SK-N-SH (cell line): ENCODE results near the gene TP73. TPM values are rescaled to one million over a fixed set of nuclear protein-coding genes. Genes with fewer than 3 reads are reported as not detected.

ENCODE experiments used
- CTCF ChIA-PET: fragments of 300-600, 350-600 bp; formaldehyde crosslinking; extraction: SDS; loops from one replicate; lab custom pipeline; 2021; lab: Yijun Ruan, JAX
- POLR2A ChIA-PET: fragments of 350-600 bp; sonication (Branson Sonifier 250); formaldehyde crosslinking; extraction: SDS; loops from one replicate; lab custom pipeline; 2020; ENCODE audit warnings: antibody characterized with exemption, inconsistent platforms; lab: Yijun Ruan, JAX
- DNase-seq: peaks from one replicate; pipeline ENCODE4 v3.0.0; 2012
- H2AFZ ChIP-seq: fragments of 200-600 bp; sonication (generic); 2 replicates; pipeline ENCODE4 v1.8.1; 2016; ENCODE audit warnings: antibody characterized with exemption, mild to moderate bottlenecking, low read depth
- H3F3A ChIP-seq: fragments of 200-600 bp; sonication (generic); replicated peaks from 2 replicates; pipeline ENCODE3; 2016; ENCODE audit warnings: antibody characterized with exemption, mild to moderate bottlenecking; ENCODE audit not compliant: insufficient read depth
- H3K27ac ChIP-seq, 2 experiments: fragments of 200-500 bp in 1 of 2; fragments of 200-600 bp in 1 of 2; sonication (Bioruptor generic) in 1 of 2; sonication (generic), shearing (Covaris generic) in 1 of 2; 2 replicates each; pipeline versions ENCODE4 v1.5.1 to v1.6.1; 2014 to 2016; ENCODE audit warnings: low read depth in 2 of 2, inconsistent platforms in 1 of 2, low read length in 1 of 2, mild to moderate bottlenecking in 1 of 2, mixed read lengths in 1 of 2
- H3K27me3 ChIP-seq: fragments of 200-600 bp; sonication (generic), shearing (Covaris generic); 2 replicates; pipeline ENCODE4 v1.6.1; 2016; ENCODE audit warnings: mixed run types; ENCODE audit not compliant: insufficient read depth
- H3K36me3 ChIP-seq, 2 experiments: fragments of 200-500 bp in 1 of 2; fragments of 200-600 bp in 1 of 2; sonication (Bioruptor generic) in 1 of 2; sonication (generic) in 1 of 2; replicated peaks in 1 of 2; 2 replicates each; pipeline versions ENCODE3 to v1.5.1; 2014 to 2016; ENCODE audit warnings: low read length in 1 of 2, mild to moderate bottlenecking in 1 of 2; ENCODE audit not compliant: insufficient read depth in 2 of 2, control insufficient read depth in 1 of 2
- H3K4me1 ChIP-seq, 2 experiments: fragments of 200-500 bp in 1 of 2; fragments of 200-600 bp in 1 of 2; sonication (Bioruptor generic) in 1 of 2; sonication (generic), shearing (Covaris generic) in 1 of 2; 2 replicates each; pipeline versions ENCODE4 v1.5.1 to v1.6.1; 2014 to 2016; ENCODE audit warnings: low read depth in 1 of 2, low read length in 1 of 2, mixed run types in 1 of 2; ENCODE audit not compliant: insufficient read depth in 2 of 2, control insufficient read depth in 1 of 2
- H3K4me2 ChIP-seq: fragments of 200-600 bp; sonication (generic), shearing (Covaris generic); 2 replicates; pipeline ENCODE4 v1.6.1; 2017; ENCODE audit warnings: mixed run types
- H3K4me3 ChIP-seq, 2 experiments: fragments of 200-500 bp in 1 of 2; fragments of 200-600 bp in 1 of 2; sonication (Bioruptor generic) in 1 of 2; sonication (generic), shearing (Covaris generic) in 1 of 2; 2 replicates each; pipeline versions ENCODE4 v1.5.1 to v1.8.1; 2014 to 2016; ENCODE audit warnings: low read depth in 2 of 2, inconsistent platforms in 1 of 2, low read length in 1 of 2, mild to moderate bottlenecking in 1 of 2, mixed read lengths in 1 of 2, moderate library complexity in 1 of 2
- H3K79me2 ChIP-seq: fragments of 200-600 bp; sonication (generic); 2 replicates; pipeline ENCODE4 v1.8.1; 2017; ENCODE audit warnings: mild to moderate bottlenecking; ENCODE audit not compliant: insufficient read depth
- H3K9ac ChIP-seq: fragments of 200-600 bp; sonication (generic); 2 replicates; pipeline ENCODE4 v1.6.1; 2017; ENCODE audit warnings: mixed run types
- H3K9me2 ChIP-seq: fragments of 200-600 bp; sonication (generic); 2 replicates; pipeline ENCODE4 v1.6.1; 2017; ENCODE audit warnings: mixed run types
- H3K9me3 ChIP-seq: fragments of 200-600 bp; sonication (generic); 2 replicates; pipeline ENCODE4 v1.6.1; 2017; ENCODE audit warnings: mixed run types, mild to moderate bottlenecking, moderate library complexity
- H4K20me1 ChIP-seq: fragments of 200-600 bp; sonication (generic); 2 replicates; pipeline ENCODE4 v1.6.1; 2017; ENCODE audit warnings: mild to moderate bottlenecking, mixed run types; ENCODE audit not compliant: insufficient read depth
- CHD2 ChIP-seq: fragments of 150-350 bp; IDR thresholded peaks from 2 replicates; pipeline ENCODE4 v1.6.1; 2018; ENCODE audit warnings: low read length; ENCODE audit not compliant: partially characterized antibody
- EZH2phosphoT487 ChIP-seq: fragments of 200-600 bp; sonication (generic); IDR thresholded peaks from 2 replicates; pipeline ENCODE4 v1.6.1; 2017; ENCODE audit warnings: low read depth, mixed run types, mild to moderate bottlenecking, antibody characterized with exemption, moderate library complexity, borderline replicate concordance
- JUND ChIP-seq: IDR thresholded peaks from 2 replicates; pipeline ENCODE4 v1.4.0; 2012
- MEF2A ChIP-seq: IDR thresholded peaks from 2 replicates; pipeline ENCODE4 v1.4.0; 2012; ENCODE audit warnings: low read depth, borderline replicate concordance
- NRF1 ChIP-seq: IDR thresholded peaks from 2 replicates; pipeline ENCODE4 v1.6.1; 2012; ENCODE audit warnings: low read depth, mild to moderate bottlenecking, low read length
- RXRA ChIP-seq: IDR thresholded peaks from 2 replicates; pipeline ENCODE4 v1.4.0; 2012; ENCODE audit warnings: low read depth, mild to moderate bottlenecking, borderline replicate concordance
- TCF12 ChIP-seq: IDR thresholded peaks from 2 replicates; pipeline ENCODE4 v1.4.0; 2012
- WGBS: methylation state at CpG from one replicate; pipeline ENCODE4 v1.1.6; 2017; ENCODE audit warnings: low lambda C conversion rate; 5-methylcytosine and 5-hydroxymethylcytosine counted together
- polyA plus RNA-seq, 3 experiments: library from polyadenylated mRNA; depleted of rRNA; stranded (reverse); fragments of >200 nt; gene quantifications; 2 replicates each; pipeline ENCODE4 v1.2.3, GENCODE V29; 2012
- TF ChIP-seq, protein P1 (sequence below): IDR thresholded peaks from 2 replicates; pipeline ENCODE4 v1.6.1; 2012; ENCODE audit warnings: mild to moderate bottlenecking, low read depth, low read length, moderate library complexity

The TP73 gene
- polyA plus RNA-seq, 1 of the 3 experiments (the other 2 are of a cell fraction): 0.64 TPM

DNA sequence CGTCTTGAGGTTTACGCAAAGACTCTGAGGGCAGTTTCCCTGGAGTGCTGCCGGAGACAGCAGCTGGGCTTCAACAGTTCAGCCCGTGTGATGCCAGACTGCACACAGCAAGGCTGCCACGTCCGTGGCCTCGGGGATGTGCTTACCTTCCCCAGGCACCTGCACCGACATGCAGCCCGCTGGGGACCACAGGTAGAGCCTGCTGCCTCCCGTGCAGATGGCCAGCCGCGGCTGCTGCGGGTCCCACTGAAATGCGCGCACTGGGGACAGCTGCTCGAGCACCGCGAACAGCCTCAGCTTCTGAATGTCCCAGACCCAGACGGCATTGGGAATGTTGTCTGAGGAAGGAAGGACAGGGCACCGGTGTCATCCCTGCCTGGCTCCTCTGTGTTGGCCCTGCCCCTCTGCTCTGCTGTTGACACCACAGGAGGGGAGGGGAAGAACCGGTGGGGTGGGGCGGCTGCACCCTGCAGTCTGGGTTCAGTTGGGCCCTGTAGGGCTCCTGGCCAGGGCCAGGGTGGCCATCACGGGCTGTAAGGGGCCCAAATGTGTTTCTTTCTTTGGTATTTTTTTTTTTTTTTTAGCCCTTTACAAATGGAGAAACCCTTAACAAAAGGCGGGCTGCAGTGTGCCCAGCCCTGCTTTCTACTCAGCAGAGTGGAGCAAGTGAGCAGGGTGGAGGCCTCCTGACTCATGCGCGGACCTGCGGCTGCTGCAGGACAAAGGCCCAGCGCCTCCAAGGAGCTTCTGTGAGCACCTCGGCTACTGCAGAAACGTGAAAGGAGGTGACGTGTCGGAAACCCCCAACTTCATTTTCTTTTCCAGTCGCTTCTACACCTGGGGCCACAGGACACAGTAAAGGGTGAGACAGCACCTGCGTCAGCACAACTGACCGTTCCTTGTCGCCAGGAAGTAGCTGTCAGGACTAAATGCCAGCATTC, 20.7 kb upstream of the TP73 start:
- no peak overlapping the region; a peak in 1 of 4 replicates for H3K27ac ChIP-seq
- no peaks in the 10 kb centered on the region for H3K9me3 ChIP-seq
- ChIA-PET POLR2A (no interaction called here), CTCF (interaction anchor here (3.3 to 5.2 kb wide), 4 partner anchors 12 to 178 kb away, joined by 9 to 32 read pairs (median 21); partner anchors contain the start of gene WRAP73)
- TF ChIP-seq RXRA (no peak), JUND (no peak), NRF1 (no peak), TCF12 (no peak), MEF2A (no peak)
- TF ChIP-seq, protein P1, sequence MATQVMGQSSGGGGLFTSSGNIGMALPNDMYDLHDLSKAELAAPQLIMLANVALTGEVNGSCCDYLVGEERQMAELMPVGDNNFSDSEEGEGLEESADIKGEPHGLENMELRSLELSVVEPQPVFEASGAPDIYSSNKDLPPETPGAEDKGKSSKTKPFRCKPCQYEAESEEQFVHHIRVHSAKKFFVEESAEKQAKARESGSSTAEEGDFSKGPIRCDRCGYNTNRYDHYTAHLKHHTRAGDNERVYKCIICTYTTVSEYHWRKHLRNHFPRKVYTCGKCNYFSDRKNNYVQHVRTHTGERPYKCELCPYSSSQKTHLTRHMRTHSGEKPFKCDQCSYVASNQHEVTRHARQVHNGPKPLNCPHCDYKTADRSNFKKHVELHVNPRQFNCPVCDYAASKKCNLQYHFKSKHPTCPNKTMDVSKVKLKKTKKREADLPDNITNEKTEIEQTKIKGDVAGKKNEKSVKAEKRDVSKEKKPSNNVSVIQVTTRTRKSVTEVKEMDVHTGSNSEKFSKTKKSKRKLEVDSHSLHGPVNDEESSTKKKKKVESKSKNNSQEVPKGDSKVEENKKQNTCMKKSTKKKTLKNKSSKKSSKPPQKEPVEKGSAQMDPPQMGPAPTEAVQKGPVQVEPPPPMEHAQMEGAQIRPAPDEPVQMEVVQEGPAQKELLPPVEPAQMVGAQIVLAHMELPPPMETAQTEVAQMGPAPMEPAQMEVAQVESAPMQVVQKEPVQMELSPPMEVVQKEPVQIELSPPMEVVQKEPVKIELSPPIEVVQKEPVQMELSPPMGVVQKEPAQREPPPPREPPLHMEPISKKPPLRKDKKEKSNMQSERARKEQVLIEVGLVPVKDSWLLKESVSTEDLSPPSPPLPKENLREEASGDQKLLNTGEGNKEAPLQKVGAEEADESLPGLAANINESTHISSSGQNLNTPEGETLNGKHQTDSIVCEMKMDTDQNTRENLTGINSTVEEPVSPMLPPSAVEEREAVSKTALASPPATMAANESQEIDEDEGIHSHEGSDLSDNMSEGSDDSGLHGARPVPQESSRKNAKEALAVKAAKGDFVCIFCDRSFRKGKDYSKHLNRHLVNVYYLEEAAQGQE: no peak
- H3F3A ChIP-seq: no peaks in the 10 kb centered on the region
- H3K9me2 ChIP-seq: no peaks in the 10 kb centered on the region
- H2AFZ ChIP-seq: no peak overlapping the region
- no peaks in the 10 kb centered on the region for H3K79me2 ChIP-seq
- no peak overlapping the region for H3K4me3 ChIP-seq
- H4K20me1 ChIP-seq: no peaks in the 10 kb centered on the region
- H3K4me2 ChIP-seq: no peak overlapping the region
- no peak overlapping the region for H3K9ac ChIP-seq
- no peak for DNase-seq
- peaks cover 5 to 82% of the 10 kb centered on the region in 2 experiments for H3K36me3 ChIP-seq
- 92% methylated on average over 15 of the region's 36 CpGs for WGBS
- H3K27me3 ChIP-seq: no peaks in the 10 kb centered on the region
- H3K4me1 ChIP-seq: peaks cover 0 to 19% of the 10 kb centered on the region in 2 experiments; a peak in 2 of 4 replicates

DNA sequence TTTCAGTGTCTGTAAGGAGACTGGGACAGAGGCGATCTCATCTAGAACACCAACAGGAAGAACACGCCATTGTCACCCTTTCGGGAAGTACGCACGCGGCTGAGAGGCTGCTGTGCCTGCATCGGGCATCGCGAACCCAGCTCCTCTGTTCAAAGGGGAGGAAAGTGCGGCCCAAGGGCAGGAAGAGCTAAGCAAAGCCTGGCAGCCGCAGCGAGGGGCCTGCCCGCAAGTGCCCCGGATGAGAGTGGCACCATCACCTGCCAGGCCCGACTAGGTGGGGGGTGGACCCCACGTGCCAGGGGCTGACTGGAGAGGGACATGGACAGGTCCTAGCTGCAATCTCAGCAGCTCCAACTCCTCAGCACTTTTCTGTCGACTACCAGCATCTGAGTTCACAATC, 20.0 kb upstream of the TP73 start:
- H4K20me1 ChIP-seq: no peaks in the 10 kb centered on the region
- H3K9me2 ChIP-seq: no peaks in the 10 kb centered on the region
- H3K4me1 ChIP-seq: peaks cover 0 to 18% of the 10 kb centered on the region in 2 experiments; a peak in 2 of 4 replicates
- no peak overlapping the region for H2AFZ ChIP-seq
- DNase-seq: no peak
- WGBS: 92% methylated on average over 11 of the region's 17 CpGs
- peaks cover 5 to 88% of the 10 kb centered on the region in 2 experiments for H3K36me3 ChIP-seq
- H3K79me2 ChIP-seq: no peaks in the 10 kb centered on the region
- ChIA-PET POLR2A (no interaction called here), CTCF (interaction anchor here (3.3 kb wide), 1 partner anchor 179 kb away, joined by 9 read pairs; no protein-coding TSS in a partner anchor)
- no peak overlapping the region for H3K4me2 ChIP-seq
- TF ChIP-seq EZH2phosphoT487 (no peak), JUND (no peak), NRF1 (no peak), CHD2 (no peak)
- no peaks in the 10 kb centered on the region for H3K9me3 ChIP-seq
- H3K27ac ChIP-seq: no peak overlapping the region
- no peak overlapping the region for H3K4me3 ChIP-seq
- no peak overlapping the region for H3K9ac ChIP-seq
- no peaks in the 10 kb centered on the region for H3K27me3 ChIP-seq
- H3F3A ChIP-seq: no peaks in the 10 kb centered on the region
